ENCODE results near the gene ZDHHC1.
"Not testable (repeated sequence)": the region's sequence is repeated elsewhere in the genome, so short reads cannot be mapped to it uniquely, and the experiment has no call there.

The ZDHHC1 gene

GRCh38 chr16:67392301-67393059 lies 23.8 kb downstream of the ZDHHC1 start:
- no peak for DNase-seq

- DNase-seq: no peak
Measured at GRCh38 chr16:67391424-67392300, 24.6 kb downstream of the ZDHHC1 start.

- no peak for DNase-seq
Measured at GRCh38 chr16:67390816-67391423, 25.4 kb downstream of the ZDHHC1 start.

- DNase-seq: no peak
Measured at GRCh38 chr16:67389911-67390815, 26.1 kb downstream of the ZDHHC1 start.

- DNase-seq: no peak
Measured at GRCh38 chr16:67388591-67388990, 27.7 kb downstream of the ZDHHC1 start.

- no peak for DNase-seq
Measured at GRCh38 chr16:67388191-67388590, 28.1 kb downstream of the ZDHHC1 start.

- no peak for DNase-seq
Measured at GRCh38 chr16:67387479-67388079, 28.7 kb downstream of the ZDHHC1 start.

- DNase-seq: no peak
Measured at GRCh38 chr16:67386861-67387455, 29.3 kb downstream of the ZDHHC1 start.

GRCh38 chr16:67384778-67385510 lies 31.3 kb downstream of the ZDHHC1 start:
- DNase-seq: no peak

- no peak for DNase-seq
Measured at GRCh38 chr16:67383284-67383683, 33.0 kb downstream of the ZDHHC1 start.

GRCh38 chr16:67378642-67379041 lies 37.6 kb downstream of the ZDHHC1 start:
- no peak for DNase-seq

- DNase-seq: not testable (repeated sequence)
Measured at GRCh38 chr16:67376012-67376411, 40.3 kb downstream of the ZDHHC1 start.

- no peak for DNase-seq
Measured at GRCh38 chr16:67372664-67373063, 43.6 kb downstream of the ZDHHC1 start.

- no peak for DNase-seq
Measured at GRCh38 chr16:67370661-67371060, 45.6 kb downstream of the ZDHHC1 start.

- DNase-seq: no peak
Measured at GRCh38 chr16:67364600-67365235, 51.6 kb downstream of the ZDHHC1 start.

GRCh38 chr16:67361038-67361437 lies 55.2 kb downstream of the ZDHHC1 start:
- DNase-seq: no peak

- not testable (repeated sequence) for DNase-seq
Measured at GRCh38 chr16:67359540-67360269, 56.6 kb downstream of the ZDHHC1 start.

- no peak for DNase-seq
Measured at GRCh38 chr16:67357561-67357960, 58.7 kb downstream of the ZDHHC1 start.

GRCh38 chr16:67356396-67356795 lies 59.9 kb downstream of the ZDHHC1 start:
- no peak for DNase-seq

- DNase-seq: not testable (repeated sequence)
Measured at GRCh38 chr16:67352463-67352862, 63.8 kb downstream of the ZDHHC1 start.

Measured in activated CD4-positive, CD25-positive, alpha-beta regulatory T cell (primary cell).